NCI-H1092 (cell line): ENCODE data around the gene ENO1.
"Not testable (repeated sequence)": the region's sequence is repeated elsewhere in the genome, so short reads cannot be mapped to it uniquely, and the experiment has no call there.

Experiments used
- DNase-seq: peaks from one replicate; lab custom pipeline; 2025; lab: John Stamatoyannopoulos, UW

ENO1 gene

DNA sequence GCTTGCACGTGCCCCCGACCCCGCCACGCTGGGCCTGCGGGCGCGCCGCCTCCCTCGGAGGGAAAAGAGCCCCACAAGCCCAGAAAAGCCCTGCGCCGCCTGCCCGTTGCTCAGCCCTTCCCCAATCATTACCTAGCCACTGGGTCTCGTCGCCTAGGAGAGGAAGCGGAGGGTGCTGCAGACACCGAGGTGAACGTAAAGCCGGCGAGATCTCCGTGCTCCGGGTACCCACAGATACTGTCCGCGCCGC, at the start of gene ENO1:
ENO1 (minus strand) TSS at position 239 of the 250 bp plus-strand sequence. CDS start 3,778 bp downstream, outside the sequence.
- DNase-seq = no peak

DNA sequence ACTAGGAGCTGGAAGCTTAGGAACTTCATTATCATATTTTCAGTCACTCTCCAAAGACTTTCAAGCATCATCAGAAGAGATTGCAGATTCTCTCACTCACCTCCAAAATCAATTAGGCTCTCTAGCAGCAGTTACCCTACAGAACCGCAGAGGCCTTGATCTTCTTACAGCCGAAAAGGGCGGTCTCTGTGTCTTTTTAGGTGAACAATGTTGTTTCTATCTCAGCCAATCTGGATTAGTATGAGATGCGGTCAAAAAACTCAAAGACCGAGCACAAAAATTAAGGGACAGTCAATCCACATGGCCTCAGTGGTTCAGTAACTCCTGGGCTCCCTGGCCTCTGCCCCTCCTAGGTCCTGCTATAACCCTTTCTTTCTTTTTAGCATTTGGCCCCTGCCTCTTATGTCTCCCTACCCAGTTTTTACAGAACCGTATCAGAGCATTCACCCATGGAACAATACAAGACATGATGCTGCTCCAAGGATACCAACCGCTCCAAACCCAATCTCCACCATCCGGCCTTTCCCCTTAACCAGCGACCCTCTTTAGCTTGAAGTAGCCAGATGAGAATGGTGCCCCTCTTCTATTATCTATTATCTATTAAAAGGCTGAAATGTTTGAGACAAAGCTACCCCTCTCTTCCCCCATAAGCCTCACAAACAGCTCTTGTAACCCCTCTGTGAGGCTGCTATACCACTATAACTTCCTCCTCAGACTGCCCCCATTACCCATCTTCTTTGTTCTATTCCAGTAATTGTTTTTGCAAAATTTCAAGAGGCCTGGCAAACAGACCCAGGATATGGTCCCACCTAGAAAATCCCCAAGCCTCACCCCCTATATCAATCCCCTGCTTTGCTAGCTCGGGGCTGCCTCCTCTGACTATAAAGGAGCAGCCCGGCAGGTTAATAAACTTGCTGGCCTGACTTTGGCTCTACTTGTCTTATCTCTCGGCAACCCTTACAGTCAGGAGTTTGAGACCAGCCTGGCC, 48.5 kb upstream of the ENO1 start:
- no peak for DNase-seq

GRCh38 chr1:8925960-8926359, 47.5 kb upstream of the ENO1 start:
- no peak for DNase-seq

GRCh38 chr1:8925406-8925805, 46.9 kb upstream of the ENO1 start:
- peak; percentile 29 for DNase-seq

DNA sequence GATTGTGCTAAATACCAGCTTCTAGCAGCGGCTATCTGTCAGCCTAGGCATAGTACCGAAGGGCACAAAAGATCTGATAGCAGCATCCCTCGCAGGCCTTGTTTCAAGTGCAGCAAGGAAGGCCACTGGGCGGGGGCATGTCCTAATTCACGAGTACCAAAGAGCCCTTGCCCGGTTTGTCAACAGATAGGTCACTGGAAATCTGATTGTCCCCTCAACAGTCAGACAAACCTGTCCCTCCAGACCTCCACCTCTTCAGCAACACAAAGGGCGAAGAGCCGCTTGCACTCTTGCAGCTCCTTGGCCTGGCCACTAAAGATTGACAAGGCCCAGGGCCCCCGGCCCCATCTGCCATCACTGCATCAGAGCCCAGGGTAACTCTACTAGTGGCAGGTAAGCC, 44.5 kb upstream of the ENO1 start:
- DNase-seq = no peak

DNA sequence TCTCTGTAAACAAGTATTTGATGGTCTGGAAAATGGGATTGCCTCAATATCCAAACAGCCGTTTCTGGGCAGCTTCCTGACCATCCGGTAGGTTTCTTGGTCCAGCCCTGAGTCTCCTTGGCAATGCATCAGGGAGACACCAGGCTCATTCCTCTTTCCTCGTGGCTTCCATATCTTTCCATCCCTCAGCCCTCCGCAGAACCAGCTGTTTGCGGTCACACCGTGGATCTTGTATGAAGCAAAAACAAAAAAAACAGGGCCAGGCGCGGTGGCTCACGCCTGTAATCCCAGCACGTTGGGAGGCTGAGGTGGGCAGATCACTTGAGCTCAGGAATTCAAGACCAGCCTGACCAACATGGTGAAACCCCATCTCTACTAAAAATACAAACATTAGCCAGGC, 39.0 kb upstream of the ENO1 start:
- not testable (repeated sequence) for DNase-seq

GRCh38 chr1:8915446-8915845, 37.0 kb upstream of the ENO1 start:
- no peak for DNase-seq

DNA sequence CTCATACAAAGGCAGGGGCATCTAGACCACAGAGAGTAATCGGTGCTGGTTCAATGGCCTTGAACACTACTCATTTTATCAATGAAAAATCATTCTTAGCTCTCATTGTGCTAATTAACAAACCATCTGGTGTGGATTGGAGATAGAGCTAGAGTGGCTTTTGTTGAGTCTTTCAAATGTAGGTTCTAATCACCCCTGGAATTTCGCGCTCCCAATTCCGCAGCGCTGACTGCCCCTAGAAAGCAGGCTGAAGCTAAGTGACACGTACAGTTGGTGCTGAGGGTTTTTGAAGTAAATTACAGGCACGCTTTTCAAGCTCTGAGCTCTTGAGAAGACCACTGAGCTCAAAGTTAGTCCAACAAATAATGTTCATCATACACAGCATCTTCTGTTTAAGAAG, 36.0 kb upstream of the ENO1 start:
- no peak for DNase-seq

GRCh38 chr1:8913457-8913856, 35.0 kb upstream of the ENO1 start:
- no peak for DNase-seq

DNA sequence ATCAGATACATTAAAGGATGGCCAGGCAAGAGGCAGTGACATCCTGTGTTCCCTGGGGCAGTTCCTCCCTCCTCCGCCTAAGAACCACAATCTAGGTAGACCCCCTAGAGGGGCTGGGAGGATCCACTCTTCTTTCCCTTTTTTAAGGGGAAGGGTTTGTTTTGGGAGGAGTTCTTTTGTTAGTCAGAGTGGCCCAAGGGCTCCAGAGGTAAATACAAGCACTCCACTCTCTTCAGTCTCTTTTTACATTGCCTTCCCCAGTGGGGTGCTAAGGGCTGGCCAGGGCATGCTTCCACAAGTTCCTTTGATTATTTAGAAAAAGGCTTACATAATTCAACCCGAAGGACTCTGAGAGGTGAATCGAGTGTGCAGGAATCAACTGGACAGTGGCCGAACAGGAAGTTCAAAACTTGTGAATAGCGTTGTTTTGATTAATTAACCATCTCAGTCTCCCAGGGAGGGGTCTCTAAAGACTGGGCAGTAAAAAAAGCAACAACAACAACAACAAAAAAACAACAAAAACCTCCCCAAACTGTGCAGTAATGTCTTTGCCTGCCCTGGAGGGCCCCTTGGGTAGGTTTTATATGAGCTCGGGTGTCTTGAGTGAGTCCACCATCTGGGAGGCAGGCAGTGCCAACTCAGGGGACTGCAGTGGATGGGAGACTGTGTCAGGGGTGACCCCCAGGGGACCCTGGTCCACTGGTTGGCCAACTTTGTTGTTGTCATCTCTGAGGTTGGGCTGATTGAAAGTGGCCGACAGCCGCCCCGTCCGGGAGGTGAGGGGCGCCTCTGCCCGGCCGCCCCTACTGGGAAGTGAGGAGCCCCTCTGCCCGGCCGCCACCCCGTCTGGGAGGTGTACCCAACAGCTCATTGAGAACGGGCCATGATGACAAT, 33.2 kb upstream of the ENO1 start:
- no peak for DNase-seq

GRCh38 chr1:8910914-8911313, 32.4 kb upstream of the ENO1 start:
- DNase-seq = no peak

GRCh38 chr1:8910331-8910730, 31.8 kb upstream of the ENO1 start:
- no peak for DNase-seq

DNA sequence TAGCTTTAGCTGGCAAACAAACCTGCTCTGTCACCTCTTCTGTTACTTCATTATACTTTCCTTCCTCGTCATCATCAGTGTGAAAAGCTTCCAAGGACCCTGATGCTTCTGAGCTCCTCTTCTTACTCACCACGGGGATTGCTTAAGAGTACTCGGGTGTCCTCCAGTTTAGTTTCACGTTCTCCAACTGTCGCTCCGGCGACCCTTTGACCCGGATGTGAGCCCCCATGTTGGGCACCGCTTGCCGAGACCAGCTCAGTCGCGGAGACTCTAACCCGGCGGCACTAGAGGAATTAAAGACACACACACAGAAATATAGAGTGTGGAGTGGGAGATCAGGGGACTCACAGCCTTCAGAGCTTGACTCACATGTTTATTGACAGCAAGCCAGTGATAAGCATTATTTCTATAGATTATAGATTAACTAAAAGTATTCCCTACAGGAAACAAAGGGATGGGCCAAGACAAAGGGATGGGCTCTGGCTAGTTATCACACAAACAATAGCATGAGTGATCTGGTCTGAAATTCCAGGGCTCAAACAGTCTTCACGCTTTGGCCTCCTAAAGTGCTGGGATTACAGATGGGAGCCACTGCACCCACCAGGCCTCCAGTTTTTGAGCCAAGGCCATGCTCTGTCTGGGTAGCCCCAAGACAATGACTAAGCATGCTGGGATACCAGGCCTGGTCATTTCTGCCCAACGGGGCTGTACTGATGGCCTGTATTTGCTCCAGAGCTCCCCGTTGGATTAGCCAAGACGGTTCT, 30.1 kb upstream of the ENO1 start:
- no peak for DNase-seq

- DNase-seq = no peak
Observed at GRCh38 chr1:8905582-8906191, 27.2 kb upstream of the ENO1 start.

GRCh38 chr1:8903908-8904650, 25.6 kb upstream of the ENO1 start:
- no peak for DNase-seq

DNA sequence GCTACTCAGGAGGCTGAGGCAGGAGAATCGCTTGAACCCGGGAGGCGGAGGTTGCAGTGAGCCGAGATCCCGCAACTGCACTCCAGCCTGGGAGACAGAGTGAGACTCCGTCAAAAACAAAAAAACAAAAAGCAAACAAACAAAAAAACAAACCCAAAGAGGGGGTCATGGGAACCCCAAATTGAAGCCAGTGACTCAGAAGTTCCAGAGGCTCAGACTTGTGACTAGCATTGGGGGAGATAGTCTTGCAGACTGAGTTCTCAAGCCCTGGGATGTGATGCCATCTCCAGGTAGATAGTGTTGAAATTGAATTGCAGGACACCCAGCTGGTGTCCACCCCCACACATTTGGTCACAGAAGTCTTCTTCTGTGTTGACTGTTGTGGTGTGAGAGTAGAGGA, 24.9 kb upstream of the ENO1 start:
- no peak for DNase-seq

DNA sequence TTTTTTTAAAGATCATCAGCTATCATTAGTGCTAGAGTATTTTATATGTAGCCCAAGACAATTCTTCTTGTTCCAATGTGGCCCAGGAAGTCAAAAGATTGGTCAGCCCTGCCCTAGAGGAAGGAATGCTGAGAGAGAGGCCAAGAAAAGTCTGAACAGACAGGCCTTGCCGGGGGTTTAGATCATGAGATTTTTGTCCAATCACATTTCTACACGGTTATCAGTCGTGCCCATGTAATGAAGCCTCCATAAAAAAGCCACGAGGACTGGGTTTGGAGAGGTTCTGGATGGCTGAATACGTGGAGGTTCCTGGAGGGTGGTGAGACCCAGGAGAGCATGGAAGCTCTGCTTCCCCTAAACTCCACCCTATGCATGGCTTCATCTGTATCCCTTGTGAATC, 24.3 kb upstream of the ENO1 start:
- no peak for DNase-seq

DNA sequence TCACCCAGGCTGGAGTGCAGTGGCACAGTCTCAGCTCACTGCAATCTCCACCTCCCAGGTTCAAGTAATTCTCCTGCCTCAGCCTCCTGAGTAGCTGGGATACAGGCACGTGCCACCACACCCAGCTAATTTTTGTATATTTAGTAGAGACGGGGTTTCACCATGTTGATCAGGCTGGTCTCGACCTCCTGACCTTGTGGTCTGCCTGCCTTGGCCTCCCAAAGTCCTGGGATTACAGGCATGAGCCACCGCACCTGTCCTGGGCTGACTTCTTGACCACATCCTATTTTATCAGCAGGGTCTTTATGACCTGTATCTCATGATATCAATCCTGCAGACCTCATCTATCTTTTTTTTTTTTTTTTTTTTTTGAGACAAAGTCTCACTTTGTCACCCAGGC, 22.2 kb upstream of the ENO1 start:
- DNase-seq = not testable (repeated sequence)

- no peak for DNase-seq
Observed at GRCh38 chr1:8899046-8899445, 20.6 kb upstream of the ENO1 start.

GRCh38 chr1:8898418-8898817, 19.9 kb upstream of the ENO1 start:
- DNase-seq = not testable (repeated sequence)

DNA sequence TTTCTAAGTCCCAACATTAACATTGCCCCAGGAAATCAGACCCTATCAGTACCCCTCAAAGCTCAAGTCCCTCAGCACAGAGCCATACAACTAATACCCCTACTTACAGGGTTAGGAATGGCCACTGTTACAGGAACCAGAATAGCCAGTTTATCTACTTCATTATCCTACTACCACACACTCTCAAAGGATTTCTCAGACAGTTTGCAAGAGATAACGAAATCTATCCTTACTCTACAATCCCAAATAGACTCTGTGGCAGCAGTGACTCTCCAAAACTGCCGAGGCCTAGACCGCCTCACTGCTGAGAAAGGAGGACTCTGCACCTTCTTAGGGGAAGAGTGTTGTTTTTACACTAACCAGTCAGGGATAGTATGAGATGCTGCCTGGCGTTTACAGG, 19.0 kb upstream of the ENO1 start:
- not testable (repeated sequence) for DNase-seq
